Measurements from ENCODE around the gene CDK17.

- TF ChIP-seq CTCF (IDR thresholded peaks at IDR 0.05) (no peak), POLR2A (IDR thresholded peaks at IDR 0.05) (no peak), POLR2AphosphoS5 (IDR thresholded peaks at IDR 0.05) (no peak), EP300 (IDR thresholded peaks at IDR 0.05) (no peak)
Observed at GRCh38 chr12:96371790-96372699, 28.2 kb downstream of the CDK17 start.
